GM18507 (cell line): ENCODE measurements around the gene AGBL4.

Experiments used
- DNase-seq: peaks from one replicate; pipeline ENCODE4 v3.0.0; 2011; ENCODE audit warnings: low read depth; ENCODE audit not compliant: insufficient read length; ENCODE audit errors: extremely low spot score
- FAIRE-seq: peaks from 2 replicates; lab custom pipeline; 2011; peaks lifted over from hg19 to GRCh38; lab: Jason Lieb, UNC

Gene AGBL4

GRCh38 chr1:48931506-48932192 lies 1092.1 kb downstream of the AGBL4 start:
- FAIRE-seq (no peak), DNase-seq (no peak)

DNA sequence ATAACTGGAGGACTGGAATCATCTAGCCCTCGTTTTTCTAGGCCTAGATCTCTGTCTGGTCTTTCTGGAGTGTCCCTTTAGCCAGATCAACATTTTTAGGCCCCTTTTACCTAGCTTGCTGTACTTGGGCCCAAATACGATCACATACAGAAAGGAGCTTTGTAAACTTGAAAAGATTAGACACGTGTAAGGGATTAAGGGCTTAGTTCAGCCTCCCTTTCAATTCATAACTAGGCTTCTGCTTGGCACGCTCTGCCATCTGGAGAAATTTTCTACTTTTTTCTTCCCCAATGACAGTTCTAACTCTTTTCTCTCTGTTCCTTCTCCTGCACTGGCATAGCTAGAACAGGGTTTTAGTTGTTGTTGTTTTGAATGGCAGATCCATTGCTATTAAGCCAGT lies 1093.7 kb downstream of the AGBL4 start:
- FAIRE-seq (no peak), DNase-seq (no peak)

- no peak for DNase-seq
- no peak for FAIRE-seq
Measured at GRCh38 chr1:48924099-48924498, 1099.7 kb downstream of the AGBL4 start.

DNA sequence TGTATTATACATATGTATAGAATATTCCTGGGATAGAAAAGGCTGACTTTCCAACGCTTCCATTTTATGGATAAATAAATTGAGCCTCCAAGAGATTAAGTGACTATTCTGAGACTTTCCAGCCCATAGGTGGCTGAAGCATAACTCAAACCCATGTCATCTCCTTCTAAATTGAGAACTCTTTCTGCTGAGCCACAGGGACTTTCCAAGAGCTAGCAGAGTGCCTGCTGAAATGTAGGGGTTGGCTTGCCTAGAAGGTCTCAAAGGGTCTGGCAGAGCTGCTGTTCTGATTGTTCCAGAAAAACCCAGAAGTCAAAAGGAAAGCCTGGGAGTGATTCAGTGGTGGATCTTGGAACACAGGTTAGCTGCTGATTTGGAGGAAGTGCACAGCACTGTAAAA lies 1100.6 kb downstream of the AGBL4 start:
- DNase-seq (no peak), FAIRE-seq (no peak)

- DNase-seq (no peak), FAIRE-seq (no peak)
Measured at GRCh38 chr1:48920851-48921250, 1102.9 kb downstream of the AGBL4 start.

DNA sequence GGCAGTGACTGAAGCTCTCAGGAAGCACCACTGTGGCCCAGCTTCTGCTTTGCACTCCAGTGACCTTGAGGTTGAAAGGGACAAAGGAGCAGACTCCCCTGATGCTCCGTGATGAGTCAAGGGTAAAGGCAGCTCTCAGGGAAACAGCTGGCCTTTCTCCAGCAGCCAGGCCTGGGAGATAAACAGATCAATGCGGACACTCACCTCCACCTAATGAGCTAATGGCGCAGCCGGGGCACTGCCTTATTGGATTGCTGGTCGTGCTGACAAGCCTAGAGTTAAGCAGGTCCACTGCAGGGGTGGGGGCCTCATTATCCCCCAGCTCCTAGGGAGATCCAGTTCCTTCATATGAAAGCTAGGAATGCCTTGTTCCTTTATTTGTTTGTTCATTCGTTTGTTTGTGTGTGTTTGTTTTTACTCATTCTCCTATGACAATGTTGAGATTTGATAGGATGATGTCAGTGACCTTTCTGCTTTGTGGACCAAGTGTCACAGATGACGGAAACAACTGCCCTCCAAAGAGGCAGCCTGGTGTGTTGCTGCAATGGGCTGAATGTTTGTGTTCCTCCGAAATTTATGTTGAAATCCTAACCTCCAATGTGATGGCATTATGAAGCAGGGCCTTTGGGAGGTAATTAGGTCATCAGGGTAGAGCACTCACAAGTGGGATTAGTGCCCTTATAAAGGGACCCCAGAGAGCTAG lies 1105.7 kb downstream of the AGBL4 start:
- FAIRE-seq (no peak), DNase-seq (no peak)

DNA sequence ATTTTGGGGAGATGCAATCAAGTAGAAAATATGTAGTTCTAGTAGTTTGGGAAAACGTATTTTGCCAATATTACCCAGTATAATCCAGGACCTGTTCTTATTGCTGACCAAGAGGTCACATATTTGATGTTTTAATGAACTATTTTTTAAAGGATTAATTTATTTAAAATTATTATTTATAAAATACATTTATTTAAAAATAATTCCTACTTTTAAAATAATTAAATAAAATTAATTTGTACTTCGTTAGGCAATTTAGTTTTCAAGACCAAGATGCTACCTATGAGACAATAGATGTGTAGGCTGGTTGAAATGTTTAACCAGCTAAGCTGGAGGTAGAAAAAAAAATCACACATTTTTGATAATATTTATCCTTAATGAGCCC lies 1106.7 kb downstream of the AGBL4 start:
- DNase-seq (no peak), FAIRE-seq (no peak)

- DNase-seq = no peak
- FAIRE-seq = no peak
Measured at GRCh38 chr1:48916130-48917069, 1107.4 kb downstream of the AGBL4 start.

DNA sequence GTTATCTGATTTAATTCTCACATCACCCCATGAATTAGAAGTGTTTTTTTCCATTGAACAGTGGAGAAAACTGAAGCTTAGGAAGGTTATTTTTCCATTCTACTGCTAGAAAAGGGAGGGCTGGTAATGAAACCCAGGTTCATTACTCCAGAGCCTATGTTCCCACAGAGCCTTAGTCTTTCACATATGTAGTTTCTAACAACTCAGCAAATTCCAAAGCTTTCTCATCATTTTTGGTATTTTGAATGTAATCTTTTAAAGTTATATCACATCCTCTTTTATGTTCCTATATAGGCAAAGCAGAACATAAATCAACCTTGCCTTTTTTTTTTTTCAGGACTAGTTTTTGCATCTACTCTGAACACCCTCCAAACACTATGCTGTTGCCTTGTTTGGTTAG lies 1115.1 kb downstream of the AGBL4 start:
- no peak for DNase-seq
- no peak for FAIRE-seq

DNA sequence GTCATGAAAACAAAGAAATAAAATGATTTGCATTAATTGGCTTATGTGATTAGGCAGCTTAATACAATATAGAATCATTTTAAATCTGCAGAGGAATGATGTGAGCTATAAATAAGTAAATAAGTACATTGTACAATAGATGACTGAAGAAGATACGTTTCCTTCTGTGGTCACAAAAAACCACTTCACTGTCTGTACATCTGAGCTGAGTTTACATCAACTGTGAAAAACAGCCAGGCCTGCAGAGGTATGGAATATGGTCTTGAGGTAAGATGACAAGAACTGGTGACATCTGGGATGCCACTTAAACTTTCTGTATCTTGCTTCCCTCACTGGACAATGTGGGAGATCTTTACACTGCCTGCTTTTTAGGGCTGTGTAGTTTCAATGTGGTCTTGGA lies 1117.0 kb downstream of the AGBL4 start:
- DNase-seq (no peak), FAIRE-seq (no peak)

DNA sequence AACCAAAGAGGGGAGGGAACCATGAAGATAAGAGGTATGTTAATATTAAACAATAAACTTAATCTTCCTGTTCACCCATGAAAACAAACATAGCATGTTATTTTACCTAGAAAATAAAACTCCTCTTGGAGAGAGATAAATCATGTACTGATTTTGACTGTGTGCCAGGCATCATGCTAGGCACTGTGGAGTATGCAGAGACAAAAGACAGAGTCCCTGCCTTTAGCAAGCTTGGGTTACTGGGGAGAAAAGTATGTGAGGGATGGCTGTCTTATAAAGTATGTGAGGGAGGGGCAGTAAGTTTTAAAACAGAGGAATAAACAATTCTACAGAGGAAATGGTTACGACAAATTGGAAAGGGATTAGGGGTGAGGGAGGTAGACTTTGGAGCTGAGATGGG lies 1117.6 kb downstream of the AGBL4 start:
- no peak for FAIRE-seq
- DNase-seq = no peak

DNA sequence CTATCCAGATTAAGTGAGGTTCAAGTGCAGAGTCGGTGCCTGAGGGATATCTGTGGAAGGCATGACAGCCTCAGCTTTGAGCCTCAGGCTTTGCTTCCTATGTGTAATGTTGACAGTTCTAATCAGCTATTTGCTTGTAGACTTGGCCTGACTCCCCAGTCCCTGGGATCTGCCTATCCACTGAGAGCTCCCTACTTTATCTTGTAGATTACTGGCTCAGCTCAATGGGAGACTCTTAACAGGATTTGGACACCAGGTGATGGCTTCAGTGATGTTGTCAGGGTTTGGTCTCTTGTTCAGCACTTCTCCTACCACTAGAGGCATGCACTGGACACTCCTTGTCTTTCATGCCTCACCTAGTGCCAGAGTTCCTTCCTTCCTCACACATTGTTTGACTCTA lies 1120.5 kb downstream of the AGBL4 start:
- DNase-seq (no peak), FAIRE-seq (no peak)

GRCh38 chr1:48898894-48899293 lies 1124.9 kb downstream of the AGBL4 start:
- no peak for DNase-seq
- no peak for FAIRE-seq

- FAIRE-seq (no peak), DNase-seq (no peak)
Measured at GRCh38 chr1:48889615-48890014, 1134.1 kb downstream of the AGBL4 start.

DNA sequence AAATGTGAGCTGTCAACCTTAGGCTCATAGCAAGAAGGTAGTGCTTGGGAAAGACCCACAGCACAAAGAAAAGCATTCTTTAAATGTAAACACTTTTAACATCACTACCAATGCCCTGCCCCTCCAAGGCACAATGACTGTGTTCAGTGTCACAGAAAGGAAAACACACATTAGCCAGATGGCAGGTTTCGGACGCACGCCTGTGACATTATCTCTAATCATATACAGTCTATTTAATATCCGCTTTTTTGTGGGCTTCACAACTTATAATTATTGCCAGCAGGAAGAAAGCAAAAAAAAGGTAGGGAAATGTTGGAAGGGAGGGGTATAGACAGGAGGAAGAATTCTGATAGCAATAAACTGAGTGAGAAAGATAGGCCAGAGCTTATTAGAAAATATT lies 1134.7 kb downstream of the AGBL4 start:
- no peak for DNase-seq
- no peak for FAIRE-seq

DNA sequence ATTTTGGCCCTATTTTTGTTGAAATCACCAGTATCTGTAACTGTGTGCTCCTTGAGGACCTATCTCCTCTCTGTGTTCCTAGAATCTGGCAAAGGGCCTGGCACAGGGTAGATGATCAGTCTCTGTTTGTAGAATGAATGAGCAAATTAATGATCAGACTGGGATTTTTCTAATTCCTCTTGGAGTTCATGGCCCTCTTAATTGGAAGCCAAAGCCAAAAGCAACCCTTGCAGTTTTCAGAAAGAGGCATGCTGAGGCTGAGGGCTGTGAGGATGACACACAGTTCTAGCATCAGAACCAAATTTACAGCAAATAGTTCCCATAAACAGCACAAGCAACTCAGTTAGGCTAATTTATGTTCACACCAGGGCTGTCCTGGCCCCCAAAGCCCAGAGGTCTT lies 1136.0 kb downstream of the AGBL4 start:
- DNase-seq = no peak
- FAIRE-seq = no peak

- no peak for FAIRE-seq
- DNase-seq = no peak
Measured at GRCh38 chr1:48882020-48882419, 1141.7 kb downstream of the AGBL4 start.

DNA sequence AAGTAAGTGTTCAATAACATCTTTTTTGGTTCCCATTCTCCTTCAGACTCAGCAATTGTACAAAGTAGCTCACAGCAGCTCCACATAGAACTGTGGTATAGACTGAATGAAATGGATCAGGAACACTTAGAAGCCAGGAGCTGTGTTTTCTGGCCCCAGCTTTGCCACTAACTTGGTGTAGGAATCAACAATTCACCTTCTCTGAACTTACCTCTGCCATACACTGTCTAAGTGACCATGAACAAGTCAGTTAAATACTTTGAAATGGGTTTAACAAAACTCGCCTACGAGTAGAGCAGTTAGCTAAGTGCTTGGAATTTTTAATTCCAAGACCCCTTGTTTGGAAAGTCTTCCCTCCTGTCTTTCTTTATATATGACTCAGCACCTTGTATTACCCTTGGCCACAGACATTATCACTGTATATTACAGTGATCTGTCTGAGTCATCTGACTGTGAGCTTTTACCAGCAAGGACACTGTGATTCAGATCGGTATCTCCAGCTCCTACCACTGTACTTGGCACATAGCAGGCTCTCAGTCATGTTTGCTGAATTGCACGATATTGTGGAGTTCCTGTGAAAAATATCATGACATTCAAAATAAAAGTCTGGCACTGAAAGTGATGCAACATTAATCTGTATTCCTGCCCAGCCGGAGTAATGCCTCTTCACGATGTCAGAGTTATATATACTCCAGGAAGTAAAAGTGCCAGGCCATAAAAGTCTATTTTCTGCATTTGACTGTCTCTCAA lies 1145.4 kb downstream of the AGBL4 start:
- no peak for FAIRE-seq
- DNase-seq = no peak

GRCh38 chr1:48876330-48876785 lies 1147.4 kb downstream of the AGBL4 start:
- DNase-seq (no peak), FAIRE-seq (no peak)
